ENCODE data around the gene SH3BP5.
"Not testable (repeated sequence)": the region's sequence is repeated elsewhere in the genome, so short reads cannot be mapped to it uniquely, and the experiment has no call there.

SH3BP5 gene

GRCh38 chr3:15332405-15333098 lies at the start of gene SH3BP5:
Gene SH3BP5 (minus strand): TSS chr3:15332586. CDS start chr3:15332408, 178 bp downstream.
- no peak for DNase-seq

DNA sequence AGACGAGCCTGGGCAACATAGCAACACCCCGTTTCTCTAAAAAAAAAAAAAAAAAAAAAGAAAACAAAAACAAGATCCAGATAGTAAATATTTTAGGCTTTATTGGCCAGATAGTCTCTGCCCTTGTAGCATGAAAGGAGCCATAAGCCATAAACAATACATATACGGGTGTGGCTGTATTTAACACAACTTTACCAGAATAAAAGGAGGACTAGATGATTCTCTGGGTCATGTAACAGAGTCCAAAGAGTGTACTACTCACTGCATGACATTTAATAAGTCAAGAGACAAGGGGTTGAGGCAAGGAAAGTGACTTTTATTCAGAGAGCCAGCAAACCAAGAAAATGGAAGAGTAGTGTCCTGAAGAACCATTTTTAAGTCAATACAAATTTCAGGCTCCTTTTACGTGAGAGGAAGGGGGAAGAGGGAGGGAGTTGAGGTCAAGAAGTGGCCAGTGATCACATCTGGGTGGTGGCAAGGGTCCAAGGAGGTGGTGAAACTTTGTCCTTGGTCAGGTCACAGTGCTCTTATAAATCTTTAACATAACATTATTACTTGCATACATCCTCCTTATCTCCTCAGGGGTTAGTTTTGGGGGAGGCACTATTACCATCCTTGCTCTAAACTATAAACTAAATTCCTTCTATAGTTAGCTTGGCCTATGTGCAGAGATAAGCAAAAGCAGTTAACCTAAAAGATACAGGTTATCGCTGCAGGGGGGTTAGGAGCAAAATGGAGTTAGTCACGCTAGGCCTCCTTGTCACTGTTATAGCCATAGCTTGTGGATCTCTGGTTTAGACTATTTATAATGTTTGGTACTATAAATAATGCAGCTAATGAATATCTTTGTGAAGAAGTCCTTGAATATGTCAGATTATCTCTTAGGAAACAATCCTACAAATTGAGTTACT lies 48.8 kb upstream of the SH3BP5 start:
- DNase-seq = no peak

- peak; percentile 61 for DNase-seq
These were observed 45.8 kb upstream of the SH3BP5 start for GRCh38 chr3:15377961-15378791.

GRCh38 chr3:15375461-15376000 lies 43.1 kb upstream of the SH3BP5 start:
- no peak for DNase-seq

GRCh38 chr3:15372918-15373317 lies 40.5 kb upstream of the SH3BP5 start:
- no peak for DNase-seq

GRCh38 chr3:15368561-15369135 lies 36.3 kb upstream of the SH3BP5 start:
- no peak for DNase-seq

DNA sequence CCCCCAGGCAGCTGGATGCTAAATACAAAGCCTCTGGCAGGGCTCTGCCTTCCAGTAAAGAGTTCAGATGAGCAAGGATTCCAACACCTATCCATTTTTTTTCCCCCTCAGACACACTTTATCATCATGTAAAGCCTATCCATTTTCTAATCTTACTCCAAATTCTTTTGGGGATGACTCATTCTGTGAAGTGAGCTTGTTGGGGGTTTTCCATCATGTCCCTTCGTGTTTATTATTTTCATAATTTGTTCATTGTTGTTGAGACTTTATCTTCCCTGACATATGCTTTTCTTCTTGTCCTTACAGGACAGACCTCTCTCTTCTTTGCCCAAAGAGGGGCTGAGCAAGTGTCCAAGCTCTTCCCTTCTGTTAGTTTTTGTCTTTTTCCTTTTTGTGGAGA lies 34.7 kb upstream of the SH3BP5 start:
- no peak for DNase-seq

DNA sequence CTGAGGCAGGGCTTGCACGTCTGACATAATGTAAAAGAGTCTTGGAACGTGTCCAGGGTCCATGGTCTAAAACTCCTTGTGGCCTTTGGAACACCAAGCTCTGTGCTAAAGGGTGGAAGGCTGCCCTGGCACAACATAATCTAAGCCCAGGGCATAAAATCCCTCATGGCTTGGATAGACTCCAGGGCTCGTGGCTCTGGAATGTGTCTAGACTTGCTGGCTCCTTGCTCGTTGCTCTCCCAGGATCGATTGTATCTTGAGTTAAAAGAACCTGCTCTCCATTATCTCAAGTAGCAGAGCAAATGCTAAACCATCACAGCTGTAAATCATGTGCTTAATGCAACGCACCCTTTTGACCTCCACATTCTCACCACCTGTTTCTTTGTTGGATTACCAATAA lies 31.7 kb upstream of the SH3BP5 start:
- not testable (repeated sequence) for DNase-seq

DNA sequence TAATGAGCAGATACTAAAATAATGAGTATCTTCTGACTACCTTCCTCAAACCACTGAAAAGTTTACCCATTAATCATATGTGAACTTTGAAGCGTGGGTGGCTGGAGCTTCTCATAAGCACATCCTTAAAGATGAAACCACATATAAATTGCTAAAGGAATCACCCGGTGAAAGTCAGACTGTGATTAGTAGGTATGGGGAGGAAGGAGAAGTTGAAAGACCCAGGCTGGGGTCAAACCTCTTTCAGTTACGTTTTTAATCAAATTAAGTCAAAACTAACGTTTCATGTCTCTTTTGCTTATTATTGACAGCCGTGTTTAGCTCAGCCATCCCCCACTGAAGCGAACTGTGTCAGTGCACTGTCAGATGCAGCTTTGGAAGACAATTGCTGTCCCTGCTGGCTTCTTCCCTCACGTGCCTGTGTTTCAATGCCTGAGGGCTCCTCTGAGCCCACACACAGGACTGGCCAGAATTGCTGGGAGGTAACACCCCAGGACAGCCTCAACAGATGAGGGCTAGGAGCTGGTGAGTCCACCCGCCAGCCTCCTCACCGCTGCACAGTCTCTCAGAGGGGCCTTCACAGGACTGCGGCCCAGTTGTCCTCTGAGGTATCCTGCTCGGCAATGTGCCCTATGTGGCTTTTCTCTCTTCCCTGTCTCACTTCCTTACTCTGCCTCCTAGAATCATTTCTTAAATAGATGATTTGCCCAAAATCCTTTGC lies 29.3 kb upstream of the SH3BP5 start:
- no peak for DNase-seq

DNA sequence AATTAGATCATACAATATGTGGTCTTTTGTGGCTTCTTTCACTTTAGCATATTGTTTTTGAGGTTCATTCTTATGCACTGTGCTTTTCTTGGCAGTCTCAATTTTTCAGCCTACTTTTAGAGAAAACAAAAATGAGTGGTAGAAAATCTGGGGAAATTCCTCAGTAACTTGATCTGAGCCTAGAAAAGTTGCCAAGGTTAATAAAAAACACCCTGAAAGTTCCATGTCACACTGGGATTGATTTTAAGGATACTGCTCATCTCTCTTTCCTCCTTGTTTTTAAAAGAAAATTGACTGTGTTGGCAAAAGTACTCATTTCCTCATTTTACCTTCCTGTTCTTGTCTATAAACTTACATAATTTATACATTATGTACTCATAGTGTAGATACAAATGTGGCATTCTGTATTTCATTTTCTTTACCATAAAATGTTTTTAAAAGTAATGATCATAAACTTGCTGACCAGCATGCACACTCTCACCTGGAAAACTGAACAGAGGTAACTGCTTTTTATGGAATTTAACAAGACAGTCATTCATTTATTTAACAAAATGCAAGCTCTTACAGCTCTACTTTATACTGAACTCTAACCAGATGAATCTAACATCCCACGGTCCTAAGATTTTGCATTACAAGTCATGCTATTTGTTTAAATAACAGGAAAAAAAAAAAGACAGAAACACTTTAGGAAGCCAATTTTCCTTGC lies 28.6 kb upstream of the SH3BP5 start:
- no peak for DNase-seq

GRCh38 chr3:15359677-15360397 lies 27.5 kb upstream of the SH3BP5 start:
- no peak for DNase-seq

- not testable (repeated sequence) for DNase-seq
These were observed 24.3 kb upstream of the SH3BP5 start for GRCh38 chr3:15356651-15357061.

GRCh38 chr3:15356176-15356575 lies 23.8 kb upstream of the SH3BP5 start:
- DNase-seq = no peak

GRCh38 chr3:15355086-15355485 lies 22.7 kb upstream of the SH3BP5 start:
- DNase-seq = no peak

- DNase-seq = no peak
These were observed 22.1 kb upstream of the SH3BP5 start for GRCh38 chr3:15354485-15354884.

DNA sequence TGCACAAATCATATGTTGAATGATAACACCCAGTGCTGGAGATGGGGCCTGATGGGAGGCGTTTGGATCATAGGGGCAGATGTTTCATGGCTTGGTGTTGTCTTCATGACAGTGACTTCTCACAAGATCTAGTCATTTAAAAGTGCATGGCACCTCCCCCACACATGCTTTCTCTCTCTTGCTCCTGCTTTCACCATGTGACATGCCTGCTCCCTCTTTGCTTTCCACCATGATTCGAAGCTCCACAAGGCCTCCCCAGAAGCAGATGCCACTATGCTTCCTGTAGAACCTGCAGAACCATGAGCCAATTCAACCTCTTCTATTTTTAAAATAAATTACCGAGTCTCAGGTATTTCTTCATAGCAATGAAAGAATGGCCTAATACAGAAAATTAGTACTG lies 17.8 kb upstream of the SH3BP5 start:
- no peak for DNase-seq

DNA sequence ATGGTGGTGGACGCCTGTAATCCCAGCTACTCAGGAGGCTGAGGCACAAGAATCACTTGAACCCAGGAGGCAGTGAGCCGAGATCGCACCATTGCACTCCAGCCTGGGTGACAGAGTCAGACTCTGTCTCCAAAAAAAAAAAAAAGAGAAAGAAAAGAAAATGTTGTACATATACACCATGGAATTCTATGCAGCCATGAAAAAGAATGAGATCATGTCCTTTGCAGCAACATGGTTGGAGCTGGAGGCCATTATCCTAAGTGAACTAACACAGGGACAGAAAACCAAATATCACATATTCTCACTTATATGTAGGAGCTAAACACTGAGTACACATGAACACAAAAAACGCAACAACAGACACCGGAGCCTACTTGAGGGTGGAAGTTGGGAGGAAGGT lies 17.1 kb upstream of the SH3BP5 start:
- DNase-seq = not testable (repeated sequence)

- no peak for DNase-seq
These were observed 15.9 kb upstream of the SH3BP5 start for GRCh38 chr3:15348246-15348645.

DNA sequence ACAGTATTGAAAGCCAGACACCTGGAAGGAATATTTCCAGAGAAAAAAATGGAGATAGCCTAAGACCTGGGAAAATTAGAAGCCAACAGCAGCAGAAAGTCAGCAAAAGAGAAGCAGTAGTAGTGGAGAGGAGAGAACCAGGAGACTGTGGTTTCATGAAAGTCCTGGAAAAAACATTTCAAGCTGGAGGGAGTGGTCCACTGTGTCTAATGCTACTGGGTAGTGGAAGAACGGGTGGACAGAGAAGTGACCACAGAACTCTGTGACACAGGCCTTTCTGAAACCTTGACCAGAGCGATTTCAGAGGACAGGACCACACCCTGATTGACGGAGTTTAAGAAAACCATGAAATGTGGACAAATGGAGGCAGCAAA lies 15.3 kb upstream of the SH3BP5 start:
- no peak for DNase-seq

DNA sequence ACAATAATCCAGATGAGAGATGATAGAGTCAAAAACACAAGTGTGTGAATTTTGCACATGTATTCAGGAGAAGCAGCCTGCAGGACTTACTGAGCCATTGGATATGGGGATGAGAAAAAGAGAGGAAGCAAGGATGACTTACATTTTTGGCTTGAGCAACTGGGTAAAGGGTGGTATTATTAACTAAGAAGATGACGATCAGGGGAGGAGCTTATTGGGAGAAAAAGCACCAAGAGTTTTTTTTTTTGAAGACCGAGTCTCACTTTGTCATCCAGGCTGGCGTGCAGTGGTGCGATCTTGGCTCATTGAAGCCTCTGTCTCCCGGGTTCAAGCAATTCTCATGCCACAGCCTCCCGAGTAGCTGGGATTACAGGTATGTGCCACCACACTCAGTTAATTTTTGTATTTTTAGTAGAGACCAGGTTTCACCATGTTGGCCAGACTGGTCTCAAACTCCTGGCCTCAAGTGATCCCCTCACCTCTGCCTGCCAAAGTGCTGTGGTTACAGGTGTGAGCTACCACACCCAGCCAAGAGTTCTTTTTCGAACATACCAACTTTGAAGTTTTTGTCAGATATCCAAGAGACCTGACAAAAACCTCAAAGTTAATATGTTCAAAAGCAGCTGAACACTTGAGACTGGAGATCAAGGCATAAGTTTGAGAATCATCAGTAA lies 14.8 kb upstream of the SH3BP5 start:
- no peak for DNase-seq

Measured in GF-D8 (cell line).